ENCODE results near the gene TAX1BP3. TPM values are rescaled to one million over a fixed set of nuclear protein-coding genes. Genes with fewer than 3 reads are reported as not detected.
A peak's percentile ranks its signal among the peaks of the same experiment; 100 is the strongest.

TAX1BP3 gene
- total RNA-seq, 1 experiment from 2014 or later = 76.3 TPM

DNA sequence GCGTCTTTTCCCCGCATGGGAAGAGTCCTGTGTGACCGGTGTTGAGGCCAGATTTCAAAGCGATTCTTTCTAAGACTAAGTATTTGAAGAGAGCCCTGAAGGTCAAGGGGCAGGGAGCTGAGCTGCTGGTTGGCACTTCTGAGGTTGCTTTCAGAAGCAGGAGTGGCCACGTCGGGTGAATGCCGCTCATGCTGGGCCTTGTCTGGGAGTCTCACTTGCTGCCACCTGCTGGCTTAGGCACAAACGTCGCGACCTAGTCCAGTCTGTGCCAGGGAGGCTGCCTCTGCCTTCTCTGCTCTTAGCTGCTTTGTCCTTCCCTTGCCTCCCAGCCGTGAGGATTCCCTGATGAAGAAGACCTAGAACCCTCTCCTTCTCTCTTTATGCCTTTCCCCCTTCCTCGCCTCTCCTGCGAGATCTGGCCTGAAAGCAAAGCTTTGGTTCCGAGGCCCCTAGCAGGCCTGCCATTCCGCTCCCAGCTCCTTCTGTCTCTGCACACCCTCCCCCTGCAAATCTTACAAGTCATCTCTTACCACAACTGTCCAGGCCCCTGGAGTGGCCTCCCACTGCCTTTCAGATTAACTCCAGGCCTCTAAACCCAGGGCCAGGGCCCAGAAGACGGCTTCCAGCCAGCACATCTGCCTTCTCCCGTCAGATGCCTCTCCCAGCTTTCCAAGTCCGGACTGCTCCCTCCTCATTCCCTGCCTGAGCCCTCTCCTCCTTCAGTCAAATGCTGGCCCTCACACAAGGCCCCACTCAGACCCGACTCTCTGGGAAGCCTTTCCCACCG, 20.4 kb downstream of the TAX1BP3 start:
- H3K27me3 ChIP-seq (ENCODE audit: insufficient read depth, low read length) = no peaks in the 10 kb centered on the region
- TF ChIP-seq CTCF (conservative IDR thresholded peaks at IDR 0.05) = peak; percentile 63
- H2BK120ac ChIP-seq (ENCODE audit: low read depth, low read length, poor library complexity, severe bottlenecking) = no peak overlapping the region
- H2BK15ac ChIP-seq (ENCODE audit: low read depth, low read length) = no peak overlapping the region
- H3K9ac ChIP-seq (ENCODE audit: extremely low read depth, insufficient read length, low read length) = no peak overlapping the region
- no peak overlapping the region for H3T11ph ChIP-seq (ENCODE audit: low read length)
- no peaks in the 10 kb centered on the region for H3K79me1 ChIP-seq (ENCODE audit: insufficient read depth, low read depth, low read length, poor library complexity, severe bottlenecking)
- no peak overlapping the region for H3K23ac ChIP-seq (ENCODE audit: insufficient read length, low read depth, low read length)
- DNase-seq = peak; percentile 85
- H3K4ac ChIP-seq (ENCODE audit: low read depth, low read length) = no peak overlapping the region
- H2BK20ac ChIP-seq (ENCODE audit: low read depth, low read length, poor library complexity, severe bottlenecking) = no peak overlapping the region
- H4K20me1 ChIP-seq (ENCODE audit: control insufficient read depth, insufficient read depth, insufficient read length) = no peaks in the 10 kb centered on the region
- H3K27ac Mint-ChIP-seq = peak overlapping the region in 2 of 3 experiments; percentile 74 to 95; a peak in 5 of 7 replicates
- no peak overlapping the region for H3K14ac ChIP-seq (ENCODE audit: insufficient read depth, low read length)
- H4K91ac ChIP-seq (ENCODE audit: insufficient read length, low read depth, low read length) = no peak overlapping the region
- H3K4me1 Mint-ChIP-seq = peaks cover 3% of the 10 kb centered on the region in 2 experiments; a peak in 2 of 4 replicates
- H3K4me2 ChIP-seq (ENCODE audit: insufficient read depth, insufficient read length, low read length) = no peak overlapping the region
- no peak overlapping the region for H4K5ac ChIP-seq (ENCODE audit: insufficient read length, low read depth, low read length)
- H3K56ac ChIP-seq (ENCODE audit: insufficient read length, low read depth, low read length) = no peak overlapping the region
- H3K27me3 Mint-ChIP-seq (ENCODE audit: low read depth) = 0 out of 2 replicates have a peak, but pooled peaks cover 1% of the 10 kb centered on the region
- no peak overlapping the region for H3K27ac ChIP-seq (ENCODE audit: insufficient read length, low read depth, low read length)
- no peak overlapping the region for H3K4me3 Mint-ChIP-seq
- no peak overlapping the region for H2AK5ac ChIP-seq (ENCODE audit: insufficient read length, low read length)
- no peak overlapping the region for H2AFZ ChIP-seq (ENCODE audit: low read length)
- H3K23me2 ChIP-seq (ENCODE audit: insufficient read length, low read depth, low read length, poor library complexity, severe bottlenecking) = no peaks in the 10 kb centered on the region
- H3K36me3 Mint-ChIP-seq (ENCODE audit: insufficient read depth in 1 of 3, low read depth in 3 of 3) = peaks cover 0 to 18% (median 7%) of the 10 kb centered on the region in 3 experiments; a peak in 4 of 7 replicates
- H3K9me3 Mint-ChIP-seq = no peaks in the 10 kb centered on the region
- H3K9me3 ChIP-seq (ENCODE audit: control insufficient read depth, low read depth, low read length) = no peaks in the 10 kb centered on the region
- no peak overlapping the region for H3K18ac ChIP-seq (ENCODE audit: insufficient read length, low read depth, low read length)
- no peaks in the 10 kb centered on the region for H3K79me2 ChIP-seq (ENCODE audit: insufficient read depth, low read length)
- no peak overlapping the region for H2BK5ac ChIP-seq (ENCODE audit: insufficient read length, low read length)
- no CpG with 5 or more reads among the region's 20 CpGs for WGBS (ENCODE audit: extremely low coverage, insufficient read length, low lambda C conversion rate)
- H3K4me1 ChIP-seq (ENCODE audit: insufficient read depth, low read length) = no peaks in the 10 kb centered on the region
- H2BK12ac ChIP-seq (ENCODE audit: insufficient read length, low read depth, low read length) = no peak overlapping the region
- H4K8ac ChIP-seq (replicated peaks; ENCODE audit: insufficient read length, low read depth, low read length) = no peak overlapping the region
